ENCODE measurements around the gene ORC3. TPM values are rescaled to one million over a fixed set of nuclear protein-coding genes. Genes with fewer than 3 reads are reported as not detected.

The ORC3 gene
- total RNA-seq, 1 donor from 2014 or later = 16.7 TPM

- no peak overlapping the region for H3K27ac Mint-ChIP-seq (ENCODE audit: unreplicated experiment)
- no peaks in the 10 kb centered on the region for H3K9me3 Mint-ChIP-seq (ENCODE audit: low read depth)
- no peak for DNase-seq (ENCODE audit: low spot score)
- H3K4me3 Mint-ChIP-seq (ENCODE audit: unreplicated experiment) = no peak overlapping the region
- no peaks in the 10 kb centered on the region for H3K27me3 Mint-ChIP-seq (ENCODE audit: low read depth)
- no peak for TF ChIP-seq CTCF (IDR thresholded peaks at IDR 0.05)
- peaks cover 19% of the 10 kb centered on the region for H3K4me1 Mint-ChIP-seq (ENCODE audit: low read depth)
- peaks cover 31% of the 10 kb centered on the region for H3K36me3 Mint-ChIP-seq (ENCODE audit: low read depth)
Observed at GRCh38 chr6:87670707-87671106, 80.8 kb downstream of the ORC3 start.

GRCh38 chr6:87671555-87672029 lies 81.7 kb downstream of the ORC3 start:
- Mint-ChIP-seq H3K4me1 (ENCODE audit: low read depth) (peaks cover 21% of the 10 kb centered on the region), H3K27ac (ENCODE audit: unreplicated experiment) (peak overlapping the region; percentile 23), H3K4me3 (ENCODE audit: unreplicated experiment) (no peak overlapping the region), H3K27me3 (ENCODE audit: low read depth) (no peaks in the 10 kb centered on the region), H3K36me3 (ENCODE audit: low read depth) (peaks cover 34% of the 10 kb centered on the region), H3K9me3 (ENCODE audit: low read depth) (no peaks in the 10 kb centered on the region)
- TF ChIP-seq CTCF (IDR thresholded peaks at IDR 0.05) = no peak
- no peak for DNase-seq (ENCODE audit: low spot score)

DNA sequence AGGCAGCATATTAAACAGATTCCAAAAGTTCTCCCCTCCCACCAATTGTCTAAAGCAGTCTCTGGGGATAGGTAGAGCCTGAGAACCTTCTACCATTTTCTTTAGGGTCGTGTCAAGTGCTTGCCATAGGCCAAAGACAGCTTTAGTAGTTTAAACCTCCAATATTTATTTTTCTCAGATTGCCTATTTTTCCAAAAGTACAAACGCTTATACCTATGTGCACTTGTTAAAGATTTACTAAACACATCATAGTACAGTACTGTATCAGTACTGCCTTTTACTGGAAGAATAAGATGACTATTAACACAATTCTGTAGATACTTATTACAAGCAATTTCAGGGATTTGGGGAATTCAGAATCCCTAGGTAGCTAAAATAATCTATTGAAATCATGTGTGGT lies 82.7 kb downstream of the ORC3 start:
- Mint-ChIP-seq H3K27me3 (ENCODE audit: low read depth) (no peaks in the 10 kb centered on the region), H3K4me1 (ENCODE audit: low read depth) (peaks cover 21% of the 10 kb centered on the region), H3K4me3 (ENCODE audit: unreplicated experiment) (no peak overlapping the region), H3K27ac (ENCODE audit: unreplicated experiment) (no peak overlapping the region), H3K36me3 (ENCODE audit: low read depth) (peaks cover 36% of the 10 kb centered on the region), H3K9me3 (ENCODE audit: low read depth) (no peaks in the 10 kb centered on the region)
- no peak for DNase-seq (ENCODE audit: low spot score)
- TF ChIP-seq CTCF (IDR thresholded peaks at IDR 0.05) = no peak

DNA sequence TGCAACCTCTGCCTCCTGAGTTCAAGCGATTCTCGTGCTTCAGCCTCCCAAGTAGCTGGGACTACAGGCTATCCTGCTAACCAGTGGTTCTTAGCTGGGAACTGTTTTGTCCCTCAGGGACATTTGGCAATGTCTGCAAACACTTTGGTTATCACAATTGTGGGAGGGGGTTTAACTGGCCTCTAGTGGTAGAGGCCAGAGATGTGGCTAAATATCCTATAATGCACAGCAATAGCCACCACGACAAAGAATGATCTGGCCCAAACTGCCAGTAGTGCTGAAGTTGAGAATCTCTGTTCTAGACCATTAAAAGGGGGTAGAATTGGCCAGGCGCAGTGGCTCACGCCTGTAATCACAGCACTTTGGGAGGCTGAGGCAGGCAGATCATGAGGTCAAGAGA lies 83.3 kb downstream of the ORC3 start:
- Mint-ChIP-seq H3K9me3 (ENCODE audit: low read depth) (no peaks in the 10 kb centered on the region), H3K36me3 (ENCODE audit: low read depth) (peaks cover 38% of the 10 kb centered on the region), H3K27me3 (ENCODE audit: low read depth) (no peaks in the 10 kb centered on the region), H3K27ac (ENCODE audit: unreplicated experiment) (no peak overlapping the region), H3K4me3 (ENCODE audit: unreplicated experiment) (no peak overlapping the region), H3K4me1 (ENCODE audit: low read depth) (peaks cover 21% of the 10 kb centered on the region)
- no peak for DNase-seq (ENCODE audit: low spot score)
- TF ChIP-seq CTCF (IDR thresholded peaks at IDR 0.05) = no peak

DNA sequence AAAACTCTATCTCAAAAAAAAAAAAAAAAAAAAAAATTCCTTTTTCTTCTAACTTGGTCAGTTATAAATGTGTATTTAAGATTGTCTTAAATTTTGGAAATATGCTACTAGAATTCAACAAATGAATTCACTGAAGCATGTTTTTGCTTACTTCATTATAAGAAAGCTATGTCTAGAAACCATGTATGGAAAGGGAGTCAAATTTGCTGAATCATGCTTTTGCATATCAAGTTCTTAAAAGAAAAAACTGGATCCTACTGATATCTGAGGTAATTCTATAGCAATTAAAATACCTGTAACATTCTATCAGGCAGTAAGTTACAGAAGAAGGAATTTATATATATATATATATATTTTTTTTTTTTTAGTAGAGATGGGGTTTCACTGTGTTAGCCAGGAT lies 84.4 kb downstream of the ORC3 start:
- TF ChIP-seq CTCF (IDR thresholded peaks at IDR 0.05) = no peak
- no peaks in the 10 kb centered on the region for H3K27me3 Mint-ChIP-seq (ENCODE audit: low read depth)
- no peak overlapping the region for H3K4me3 Mint-ChIP-seq (ENCODE audit: unreplicated experiment)
- no peak overlapping the region for H3K27ac Mint-ChIP-seq (ENCODE audit: unreplicated experiment)
- no peak for DNase-seq (ENCODE audit: low spot score)
- peaks cover 38% of the 10 kb centered on the region for H3K36me3 Mint-ChIP-seq (ENCODE audit: low read depth)
- H3K9me3 Mint-ChIP-seq (ENCODE audit: low read depth) = no peaks in the 10 kb centered on the region
- H3K4me1 Mint-ChIP-seq (ENCODE audit: low read depth) = peaks cover 18% of the 10 kb centered on the region

Measured in chondrocyte (in vitro differentiated cells).